ENCODE results near the gene GNAQ. TPM values are rescaled to one million over a fixed set of nuclear protein-coding genes. Genes with fewer than 3 reads are reported as not detected.

The GNAQ gene
- total RNA-seq, 1 experiment from 2014 or later, result 48.6 TPM

GRCh38 chr9:77935974-77936373 lies 95.6 kb downstream of the GNAQ start:
- Histone ChIP-seq H3K23ac (ENCODE audit: insufficient read length, low read depth, low read length) (no peak overlapping the region), H3K14ac (ENCODE audit: insufficient read depth, low read length) (no peak overlapping the region), H3K79me1 (ENCODE audit: insufficient read depth, low read depth, low read length, poor library complexity, severe bottlenecking) (no peaks in the 10 kb centered on the region), H2BK5ac (ENCODE audit: insufficient read length, low read length) (no peak overlapping the region), H2AFZ (ENCODE audit: low read length) (no peak overlapping the region), H3T11ph (ENCODE audit: low read length) (no peak overlapping the region), H2BK120ac (ENCODE audit: low read depth, low read length, poor library complexity, severe bottlenecking) (no peak overlapping the region), H2AK5ac (ENCODE audit: insufficient read length, low read length) (no peak overlapping the region), H4K8ac (replicated peaks; ENCODE audit: insufficient read length, low read depth, low read length) (no peak overlapping the region), H3K9ac (ENCODE audit: extremely low read depth, insufficient read length, low read length) (no peak overlapping the region), H3K18ac (ENCODE audit: insufficient read length, low read depth, low read length) (no peak overlapping the region), H3K4ac (ENCODE audit: low read depth, low read length) (no peak overlapping the region), H3K27ac (ENCODE audit: insufficient read length, low read depth, low read length) (no peak overlapping the region), H2BK15ac (ENCODE audit: low read depth, low read length) (no peak overlapping the region), H3K79me2 (ENCODE audit: insufficient read depth, low read length) (no peaks in the 10 kb centered on the region), H3K23me2 (ENCODE audit: insufficient read length, low read depth, low read length, poor library complexity, severe bottlenecking) (no peaks in the 10 kb centered on the region), H3K9me3 (ENCODE audit: control insufficient read depth, low read depth, low read length) (no peaks in the 10 kb centered on the region), H2BK12ac (ENCODE audit: insufficient read length, low read depth, low read length) (no peak overlapping the region), H3K4me1 (ENCODE audit: insufficient read depth, low read length) (no peaks in the 10 kb centered on the region), H3K56ac (ENCODE audit: insufficient read length, low read depth, low read length) (no peak overlapping the region), H4K91ac (ENCODE audit: insufficient read length, low read depth, low read length) (no peak overlapping the region), H2BK20ac (ENCODE audit: low read depth, low read length, poor library complexity, severe bottlenecking) (no peak overlapping the region), H4K20me1 (ENCODE audit: control insufficient read depth, insufficient read depth, insufficient read length) (no peaks in the 10 kb centered on the region), H3K4me2 (ENCODE audit: insufficient read depth, insufficient read length, low read length) (no peak overlapping the region), H3K27me3 (ENCODE audit: insufficient read depth, low read length) (no peaks in the 10 kb centered on the region), H4K5ac (ENCODE audit: insufficient read length, low read depth, low read length) (no peak overlapping the region)
- no peak overlapping the region for H3K27ac Mint-ChIP-seq
- H3K9me3 Mint-ChIP-seq, result no peaks in the 10 kb centered on the region
- H3K4me1 Mint-ChIP-seq, result peaks cover 3 to 10% of the 10 kb centered on the region in 2 experiments; a peak in 2 of 4 replicates
- H3K4me3 Mint-ChIP-seq, result no peak overlapping the region
- H3K27me3 Mint-ChIP-seq (ENCODE audit: low read depth), result no peaks in the 10 kb centered on the region
- TF ChIP-seq CTCF (conservative IDR thresholded peaks at IDR 0.05), result no peak
- H3K36me3 Mint-ChIP-seq (ENCODE audit: insufficient read depth in 1 of 3, low read depth in 3 of 3), result peaks cover 0 to 2% (median 0%) of the 10 kb centered on the region in 3 experiments; a peak in 1 of 7 replicates
- no peak for DNase-seq
- no CpG with 5 or more reads among the region's 3 CpGs for WGBS (ENCODE audit: extremely low coverage, insufficient read length, low lambda C conversion rate)
